GM20431 (cell line): Measurements from ENCODE around the gene TTYH3.

Experiments used
- in situ Hi-C: fragments of 300-500 bp; cut with MseI, MboI; formaldehyde crosslinking; loops from one replicate; pipeline ENCODE4 v1.15.0; 2020; ENCODE audit warnings: low sequenced_read_pairs; ENCODE audit not compliant: unreplicated experiment

Gene TTYH3

DNA sequence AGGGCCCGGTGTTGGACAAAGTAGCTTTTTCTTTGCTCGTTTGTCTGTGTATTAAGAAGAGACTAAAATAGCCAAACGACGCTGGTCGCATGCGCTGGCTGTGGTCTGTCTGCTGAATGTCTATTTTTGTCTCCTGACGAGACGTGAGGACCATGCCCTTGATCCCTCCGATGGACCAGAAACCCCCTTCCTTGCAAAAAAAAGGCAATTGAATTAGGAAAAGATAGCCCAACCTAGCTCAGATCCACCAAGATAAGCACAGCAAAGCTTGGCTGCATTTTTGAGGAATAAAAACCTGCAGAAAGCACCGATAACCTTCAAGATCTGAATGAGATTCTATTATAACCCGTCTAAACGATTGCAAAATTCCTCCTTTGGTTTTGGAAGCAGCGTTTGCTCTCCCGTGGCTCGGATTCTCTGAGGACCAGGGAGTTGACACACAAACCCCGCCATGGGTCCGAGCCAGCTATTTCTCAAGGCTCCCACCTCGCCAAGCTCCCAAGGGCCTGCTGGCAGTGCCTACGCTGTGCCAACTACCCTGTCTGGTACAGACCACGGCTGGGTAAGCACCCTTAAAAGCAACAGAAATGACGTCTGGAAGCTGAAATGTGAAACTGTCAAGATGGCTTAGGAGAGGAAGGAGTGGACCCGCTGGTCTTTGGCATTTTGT is 17.7 kb upstream of the TTYH3 start:
- in situ Hi-C loops: no loop called here

DNA sequence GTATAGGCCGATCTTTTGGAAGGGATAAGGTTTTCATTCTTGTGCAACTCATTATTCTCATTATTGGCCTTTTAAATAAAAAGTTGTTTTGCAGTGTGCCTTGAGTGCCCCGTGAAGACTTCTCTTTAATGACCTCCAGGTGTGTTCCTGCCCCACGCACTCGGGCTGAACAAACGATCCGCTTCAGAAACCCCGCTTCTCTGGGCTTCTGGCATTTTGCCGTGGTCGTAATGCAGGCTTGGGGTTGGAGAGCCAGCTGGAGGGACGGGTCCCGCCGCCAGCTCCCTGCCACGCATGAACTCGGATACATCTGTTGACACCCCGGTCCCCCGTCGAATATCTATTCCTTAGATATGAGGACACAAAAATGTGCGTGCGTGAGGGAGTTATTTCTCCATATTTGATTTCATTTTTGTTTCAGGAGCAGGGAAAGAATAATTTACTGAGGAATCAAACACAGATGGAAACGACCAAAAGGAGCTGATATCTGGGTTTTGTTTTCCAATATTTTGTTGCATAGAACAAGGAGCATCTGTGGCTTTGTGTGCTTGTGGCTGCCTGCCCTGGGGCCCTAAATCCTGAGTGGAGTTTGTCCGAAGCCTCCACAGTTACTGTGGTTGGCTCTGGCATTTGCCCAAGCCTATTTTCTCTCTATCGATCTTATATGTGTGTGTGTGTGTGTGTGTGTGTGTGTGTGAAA is 17.0 kb upstream of the TTYH3 start:
- in situ Hi-C loops: no loop called here

DNA sequence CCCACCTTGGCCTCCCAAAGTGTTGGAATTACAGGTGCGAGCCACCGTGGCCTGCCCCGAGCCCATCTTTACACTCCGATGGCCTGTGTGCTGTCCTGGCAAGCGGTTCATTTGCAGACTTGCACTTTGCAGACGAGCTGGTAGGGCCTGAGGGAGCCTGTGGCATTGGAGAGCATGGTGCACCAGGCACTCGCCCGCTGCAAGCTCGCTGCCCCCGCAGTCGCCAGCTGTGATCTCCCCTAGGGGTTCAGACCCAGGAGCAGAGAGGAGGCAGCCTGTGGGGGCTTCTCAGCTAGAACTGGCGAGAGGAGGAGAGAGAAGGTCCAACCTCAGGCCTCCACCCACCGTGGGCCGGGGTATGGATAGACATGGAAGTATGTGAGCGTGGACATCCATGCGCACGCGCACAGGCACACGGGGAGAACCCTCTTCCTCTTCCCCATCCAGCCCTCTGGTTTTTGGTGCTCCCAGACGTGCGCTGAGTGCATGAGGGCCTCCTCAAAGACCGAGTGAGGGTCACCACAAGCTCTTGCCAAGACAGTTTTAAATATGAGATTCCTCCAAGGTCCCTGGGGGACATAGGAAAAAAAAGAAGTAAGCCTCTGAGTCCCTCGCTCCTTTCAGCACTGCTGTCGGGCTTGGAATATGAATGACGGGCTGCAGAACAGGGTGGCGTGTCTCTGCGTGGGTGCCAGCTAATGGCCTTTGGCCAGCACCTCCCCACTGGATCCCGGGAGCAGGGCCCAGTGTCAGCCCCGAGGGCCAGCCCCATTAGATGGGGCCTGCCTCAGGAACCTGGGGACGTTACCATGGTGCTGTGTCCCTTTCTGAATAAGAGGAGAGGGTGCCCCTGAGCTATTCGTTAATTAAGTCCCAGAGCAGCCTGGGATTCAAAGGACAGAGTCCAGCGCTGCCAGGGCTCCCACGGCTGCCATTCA is 15.1 kb upstream of the TTYH3 start:
- in situ Hi-C loops: no loop called here

DNA sequence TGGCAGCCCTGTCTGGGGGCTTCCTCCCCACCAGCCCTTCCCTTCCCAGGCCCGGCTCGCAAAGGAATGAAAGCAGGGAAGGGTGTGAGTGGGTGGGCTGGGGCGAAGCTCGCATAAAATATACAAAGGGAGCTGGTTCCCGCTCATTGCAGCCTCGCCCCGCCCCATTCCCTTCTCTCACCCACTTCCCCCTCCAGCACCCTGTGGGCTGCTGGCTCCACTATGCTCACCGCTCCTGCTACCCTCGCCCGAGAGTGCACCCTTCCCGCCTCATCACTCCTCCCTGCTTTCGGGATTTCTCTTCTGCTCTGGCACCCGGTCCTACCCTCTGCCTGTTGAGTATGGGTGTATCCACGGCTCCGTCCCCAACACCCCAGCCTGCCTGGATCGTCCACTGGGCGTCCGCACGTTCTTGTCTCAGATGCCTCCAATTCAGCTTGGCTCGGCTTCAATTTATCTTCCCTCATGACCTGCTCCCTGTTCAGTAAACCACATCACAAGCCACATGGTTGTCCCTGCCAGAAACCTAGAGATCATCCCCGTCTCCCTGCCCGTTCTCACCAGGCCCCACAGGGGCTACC is 14.4 kb upstream of the TTYH3 start:
- in situ Hi-C loops: no loop called here

DNA sequence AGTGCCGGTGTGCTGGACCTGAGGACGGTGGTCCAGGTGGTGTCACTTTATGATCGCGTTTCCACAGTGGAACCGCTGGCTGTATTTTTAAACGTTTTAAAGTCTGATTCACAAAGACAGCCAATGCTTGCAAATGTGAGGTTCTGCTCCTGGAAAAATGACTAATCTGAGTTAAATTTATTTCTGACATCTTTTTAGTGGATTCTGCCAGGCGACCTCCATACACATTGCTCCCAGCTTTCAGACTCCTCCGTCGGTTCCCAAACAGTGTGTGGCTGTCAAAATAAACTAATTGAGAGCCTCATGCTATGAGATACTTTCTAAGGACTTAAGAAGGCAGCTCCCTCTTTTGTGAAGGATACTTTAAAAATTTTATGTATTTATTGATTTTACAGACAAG is 12.7 kb upstream of the TTYH3 start:
- in situ Hi-C loops: no loop called here

DNA sequence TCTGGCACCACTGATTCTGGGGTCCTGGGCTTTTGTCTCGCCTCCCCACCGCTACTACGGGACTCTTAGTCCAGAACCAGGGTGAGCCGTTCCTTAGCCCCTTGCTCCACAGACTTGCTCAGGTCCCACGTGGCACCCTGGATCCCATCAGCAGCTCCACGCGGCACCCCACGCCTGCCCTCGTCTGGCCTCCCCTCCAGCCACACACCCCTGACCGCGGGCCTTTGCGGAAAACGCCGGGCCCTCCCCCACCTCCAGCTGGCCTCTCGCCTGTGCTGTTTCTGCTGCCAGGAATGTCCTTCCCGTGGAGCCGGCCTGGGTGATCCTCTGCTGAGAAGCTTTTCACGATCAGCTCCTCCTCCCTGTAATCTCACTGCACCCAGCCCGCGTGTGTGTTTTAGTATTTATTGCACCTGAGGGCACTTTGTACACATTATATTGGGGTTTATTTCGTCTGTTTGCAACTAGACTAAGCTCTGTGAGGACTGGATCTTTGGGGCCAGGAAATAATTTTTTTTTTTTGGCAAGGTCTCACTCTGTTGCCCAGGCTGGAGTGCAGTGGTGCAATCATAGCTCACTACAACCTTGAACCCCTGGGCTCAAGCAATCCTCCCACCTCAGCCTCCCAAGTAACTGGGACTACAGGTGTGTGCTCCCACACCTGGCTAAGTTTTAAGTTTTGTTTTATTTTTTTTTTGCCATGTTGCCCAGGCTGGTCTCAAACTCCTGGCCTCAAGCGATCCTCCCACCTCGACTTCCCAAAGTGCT is 10.5 kb upstream of the TTYH3 start:
- in situ Hi-C loops: no loop called here

DNA sequence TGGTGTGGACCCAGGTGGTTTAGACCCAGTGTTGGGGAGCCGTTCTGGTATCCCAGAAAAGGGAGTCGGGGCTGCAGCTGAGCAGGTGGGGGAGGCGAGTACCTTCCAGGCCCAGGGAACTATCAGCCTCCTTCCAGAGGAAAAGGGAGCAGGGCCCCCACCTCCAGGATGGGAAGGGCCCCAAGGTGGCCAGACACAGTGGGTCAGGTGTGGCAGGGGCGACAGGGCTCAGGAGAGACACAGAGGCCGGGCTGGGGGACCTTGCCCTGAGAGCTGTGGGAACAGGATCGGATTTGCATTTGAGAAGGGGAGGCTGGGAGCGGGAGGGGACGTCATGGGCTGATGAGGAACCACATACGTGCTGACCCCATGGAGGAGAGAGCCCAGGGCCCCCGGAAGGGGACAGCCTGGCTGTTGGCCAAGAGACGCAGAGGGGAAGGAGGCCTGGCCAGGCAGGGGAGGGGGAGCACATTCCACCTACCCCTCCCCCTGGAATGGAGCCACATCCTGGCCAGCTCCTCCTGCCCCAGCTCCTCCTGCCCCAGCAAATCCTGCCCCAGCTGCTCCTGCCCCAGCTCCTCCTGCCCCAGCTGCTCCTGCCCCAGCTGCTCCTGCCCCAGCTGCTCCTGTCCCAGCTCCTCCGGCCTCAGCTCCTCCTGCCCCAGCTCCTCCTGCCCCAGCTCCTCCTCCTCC is 9.7 kb upstream of the TTYH3 start:
- in situ Hi-C loops: no loop called here

DNA sequence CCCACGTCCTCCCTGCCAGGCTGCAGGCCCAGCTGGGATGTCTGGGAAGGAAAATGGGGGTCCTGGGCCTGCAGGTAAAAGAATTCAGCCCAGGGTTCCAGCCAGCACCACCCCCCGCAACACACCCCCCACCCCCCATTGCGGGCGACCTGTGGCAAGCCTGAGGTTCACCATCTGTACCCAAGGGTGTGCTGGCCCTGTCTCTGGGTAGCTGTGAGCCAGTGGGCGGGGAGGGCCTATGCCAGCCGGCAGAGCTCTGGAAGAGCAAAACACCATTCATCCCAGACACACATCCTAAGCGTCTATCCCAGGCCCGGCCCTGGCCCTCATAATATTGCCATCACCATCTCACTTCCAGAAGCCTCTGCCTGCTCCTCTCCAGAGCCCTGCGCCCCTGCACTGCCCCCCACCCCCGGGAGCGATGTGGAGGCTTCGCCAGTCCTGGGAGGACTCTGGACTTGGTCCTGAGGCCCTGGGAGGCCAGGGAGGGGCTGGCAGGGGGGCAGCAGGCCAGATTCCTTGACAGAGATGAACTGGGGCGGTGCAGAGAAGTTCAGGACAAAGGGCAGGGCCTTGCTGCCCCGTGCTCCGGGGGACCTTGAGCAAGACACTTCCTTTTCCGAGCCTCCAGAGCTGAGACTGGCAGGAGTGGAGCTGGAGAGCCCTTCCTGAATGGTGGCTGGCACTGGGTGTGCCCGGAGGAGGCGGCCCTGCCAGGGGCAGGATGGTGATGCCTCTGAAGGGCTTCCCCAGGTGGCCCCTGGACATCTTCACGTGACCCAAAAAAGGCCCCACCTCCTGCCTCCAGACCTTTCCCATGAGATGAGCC is 8.7 kb upstream of the TTYH3 start:
- in situ Hi-C loops: no loop called here

DNA sequence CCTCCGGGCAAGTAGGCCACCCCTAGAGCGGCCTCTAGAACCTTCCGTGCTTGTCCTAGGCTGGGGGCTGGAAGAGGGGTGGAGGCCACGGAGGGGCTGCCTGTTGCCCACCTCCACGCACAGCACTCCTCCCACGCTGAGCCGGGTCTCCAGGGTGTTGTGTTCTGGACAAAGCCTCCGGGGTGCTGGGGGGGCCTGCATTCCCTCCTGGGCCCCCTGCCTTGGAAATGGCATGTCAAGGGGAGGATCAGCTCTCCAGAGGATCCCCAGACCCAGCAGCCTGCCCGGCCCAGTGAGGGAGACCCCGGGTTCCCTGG is 8.1 kb upstream of the TTYH3 start:
- in situ Hi-C loops: no loop called here

DNA sequence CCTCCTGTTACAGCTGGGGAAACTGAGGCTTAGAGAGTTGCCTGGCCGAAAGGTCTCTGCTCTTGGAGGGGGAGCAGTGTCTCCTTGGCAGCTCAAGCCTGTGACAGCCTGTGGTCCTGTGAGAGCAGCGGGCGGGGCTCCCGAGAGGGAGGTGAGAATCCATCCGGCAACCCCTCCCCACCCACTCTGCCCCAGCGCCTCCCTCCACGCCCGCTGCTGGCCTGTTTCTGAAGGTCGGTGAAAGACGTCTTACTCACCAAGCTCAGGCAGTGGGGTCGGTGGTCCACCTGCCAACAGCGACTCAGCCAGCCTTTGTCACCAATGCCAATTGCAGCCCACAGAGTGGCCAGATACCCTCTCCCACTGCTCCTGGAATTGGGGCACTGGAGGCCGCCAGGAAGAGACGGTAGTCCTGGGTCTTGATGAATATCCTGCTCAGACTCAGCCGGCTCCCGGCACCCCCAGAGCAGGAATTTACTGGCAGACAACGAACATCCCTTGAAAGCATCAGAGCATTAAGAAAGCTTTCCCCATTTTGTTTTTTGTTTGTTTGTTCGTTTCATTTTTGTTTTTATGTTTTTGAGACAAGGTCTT is 7.4 kb upstream of the TTYH3 start:
- in situ Hi-C loops: no loop called here

DNA sequence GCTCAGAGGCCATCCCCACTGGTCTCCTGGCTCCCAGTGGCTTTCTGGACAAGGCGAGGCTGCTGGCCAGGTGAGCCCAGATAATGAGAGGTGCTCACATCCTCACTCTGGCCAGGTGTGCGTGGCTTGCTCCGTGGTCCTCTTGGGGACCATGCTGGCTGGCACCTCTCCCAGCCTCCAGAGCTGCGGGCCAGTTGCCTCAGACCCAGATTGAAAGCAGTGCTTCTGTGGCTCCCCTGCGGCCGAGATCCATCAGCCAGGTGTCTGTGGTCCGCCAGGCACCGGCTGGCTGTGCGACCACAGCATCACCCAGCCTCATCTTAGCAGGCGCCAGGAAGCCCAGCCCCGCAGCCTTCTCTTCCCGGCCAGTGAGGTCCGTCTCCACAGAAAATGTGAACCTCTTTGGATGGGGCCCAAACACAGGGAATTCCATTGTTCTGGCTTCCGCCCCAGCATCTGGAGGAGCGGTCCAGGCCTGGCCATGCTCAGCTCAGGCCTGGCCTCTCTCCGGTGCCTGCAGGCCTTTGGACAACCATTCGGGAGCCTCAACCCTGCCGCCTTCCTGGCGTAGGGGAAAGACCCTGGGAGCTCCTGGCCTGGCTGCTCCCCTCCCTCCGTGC is 5.2 kb upstream of the TTYH3 start:
- in situ Hi-C loops: no loop called here

DNA sequence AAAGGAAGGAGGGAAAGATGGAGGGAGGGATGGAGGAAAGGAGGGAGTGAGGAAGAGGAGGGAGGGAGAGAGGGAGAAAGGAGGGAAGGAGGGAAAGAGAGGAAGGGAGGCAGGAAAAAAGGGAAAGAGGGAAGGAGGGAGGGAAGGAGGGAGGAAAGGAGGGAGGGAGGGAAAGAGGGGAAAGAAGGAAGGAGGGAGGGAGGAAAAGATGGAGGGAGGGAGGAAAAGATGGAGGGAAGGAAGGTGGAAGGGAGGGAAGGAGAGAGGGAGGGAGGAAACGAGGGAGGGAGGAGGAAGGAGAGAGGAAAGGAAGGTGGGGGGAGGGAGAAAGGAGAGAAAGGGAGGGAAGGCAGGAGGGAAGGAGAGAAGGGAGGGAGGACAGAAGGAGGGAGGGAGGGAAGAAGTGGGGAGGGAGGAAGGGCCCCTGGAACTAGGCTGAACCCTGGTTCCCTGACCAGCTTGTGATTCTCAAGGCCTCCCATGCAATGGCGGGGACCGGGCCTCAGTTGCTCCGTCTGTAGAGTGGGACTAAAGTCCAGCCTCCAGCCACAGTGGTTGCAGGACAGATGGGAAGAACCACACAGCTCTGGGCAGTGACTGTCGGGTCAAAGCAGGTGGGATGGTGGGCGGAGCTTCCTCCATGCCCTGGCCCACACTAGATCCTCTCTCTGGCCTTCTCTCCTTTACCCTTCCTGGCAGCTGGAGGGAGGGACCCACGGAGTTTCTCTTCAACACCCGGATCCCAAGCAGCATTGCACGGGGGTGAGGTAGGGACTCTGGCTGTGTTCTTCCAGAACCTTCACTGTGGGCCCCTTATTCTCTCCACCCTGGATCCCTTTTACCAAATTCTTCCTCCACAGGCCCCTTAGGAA is 4.3 kb upstream of the TTYH3 start:
- in situ Hi-C loops: no loop called here

DNA sequence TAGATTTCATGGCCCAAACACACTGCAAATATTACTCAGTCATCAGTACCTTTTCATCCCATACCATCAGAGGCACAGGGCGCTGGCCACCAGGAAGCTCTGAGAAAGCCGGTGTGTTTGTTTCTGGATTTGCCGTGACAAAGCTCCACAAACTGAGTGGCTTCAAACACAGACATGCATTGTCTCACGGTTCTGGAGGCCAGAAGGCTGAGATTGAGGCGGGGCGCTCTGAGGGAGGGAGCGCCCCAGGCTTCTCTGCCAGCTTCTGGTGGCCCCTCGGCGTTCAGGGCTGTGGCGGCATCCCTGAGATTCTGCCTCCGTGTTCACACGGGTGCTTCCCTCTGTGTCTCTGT is 3.7 kb upstream of the TTYH3 start:
- in situ Hi-C loops: no loop called here

DNA sequence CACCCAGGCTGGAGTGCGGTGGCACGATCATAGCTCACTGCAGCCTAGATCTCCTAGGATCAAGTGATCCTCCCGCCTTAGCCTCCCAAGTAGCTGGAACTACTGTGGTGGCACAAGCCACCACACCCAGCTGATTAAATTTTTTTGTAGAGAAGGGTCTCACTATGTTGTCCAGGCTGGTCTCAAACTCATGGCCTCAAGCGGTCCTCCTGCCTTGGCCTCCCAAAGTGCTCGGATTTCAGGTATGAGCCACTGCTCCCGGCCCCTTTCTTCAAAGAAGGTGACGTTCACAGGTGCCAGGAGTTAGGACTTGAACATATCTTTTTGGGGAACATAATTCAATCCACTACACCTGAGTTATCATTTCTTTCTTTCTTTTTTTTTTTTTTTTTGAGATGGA is 2.9 kb upstream of the TTYH3 start:
- in situ Hi-C loops: no loop called here

DNA sequence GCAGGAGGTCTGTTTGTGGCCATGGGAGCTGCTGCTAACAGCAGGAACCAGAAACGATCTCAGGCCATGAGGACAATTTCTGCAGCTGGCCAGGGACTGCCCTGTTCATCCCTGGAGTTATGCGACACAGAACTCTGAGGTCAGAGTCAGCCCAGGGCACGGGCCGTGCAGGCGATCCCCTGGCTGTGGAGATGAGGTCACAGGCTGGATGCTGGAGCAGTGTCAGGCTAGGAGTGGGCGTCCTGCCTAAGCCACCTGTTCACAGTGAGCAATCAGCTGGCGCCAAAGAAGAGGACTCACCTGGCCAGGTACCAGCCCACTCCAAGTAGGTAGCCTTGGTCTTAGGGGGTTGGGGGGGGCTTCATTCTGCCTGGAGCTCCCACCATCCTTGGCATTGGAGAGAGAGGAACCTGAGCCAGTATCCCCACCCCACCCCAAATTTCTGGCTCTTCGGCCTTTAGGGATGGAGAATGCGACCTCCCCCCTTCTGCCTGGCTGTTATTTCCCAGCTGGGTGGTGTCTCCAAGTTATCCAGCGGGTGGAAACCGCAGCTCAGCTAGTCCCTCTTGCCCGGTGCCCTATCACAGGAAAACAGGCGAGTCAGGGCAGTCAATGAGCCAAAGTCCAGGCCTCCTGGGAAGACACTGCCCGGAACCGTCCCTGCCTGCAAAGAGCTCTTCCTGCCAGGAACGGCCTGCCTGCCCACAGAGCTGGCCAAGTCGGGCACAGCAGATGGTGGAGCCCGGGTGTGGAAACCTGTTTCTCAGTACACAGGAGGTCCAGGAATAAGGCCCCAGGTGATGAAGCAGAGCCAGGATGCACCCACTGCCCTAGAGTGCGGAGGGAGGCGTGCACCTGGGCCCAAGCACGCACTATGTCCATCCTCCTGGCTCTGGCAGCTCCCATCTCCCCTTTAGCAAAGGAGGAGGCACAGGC is 1.8 kb upstream of the TTYH3 start:
- in situ Hi-C loops: no loop called here
